GM20000 (cell line): Measurements from ENCODE around the gene SPATA31E1.
"Not testable (repeated sequence)": the region's sequence is repeated elsewhere in the genome, so short reads cannot be mapped to it uniquely, and the experiment has no call there.

Source experiments
- DNase-seq: peaks from one replicate; pipeline ENCODE4 v3.0.0; 2012; ENCODE audit warnings: low spot score
- CTCF ChIP-seq: IDR thresholded peaks from 2 replicates; pipeline ENCODE4 v1.5.1; 2012; ENCODE audit warnings: mild to moderate bottlenecking, control low read depth; ENCODE audit errors: extremely low read depth, missing control alignments

Gene SPATA31E1

GRCh38 chr9:87910821-87911220, 28.1 kb downstream of the SPATA31E1 start:
- TF ChIP-seq CTCF, result no peak
- no peak for DNase-seq

GRCh38 chr9:87917662-87918061, 35.0 kb downstream of the SPATA31E1 start, which contains the start of gene SPATA31C1:
TSS of gene SPATA31C1 (plus strand) at chr9:87917962.
- DNase-seq, result not testable (repeated sequence)

GRCh38 chr9:87919013-87919412, 36.3 kb downstream of the SPATA31E1 start:
- not testable (repeated sequence) for DNase-seq

- DNase-seq, result not testable (repeated sequence)
These were observed 38.9 kb downstream of the SPATA31E1 start for GRCh38 chr9:87921561-87921960.

GRCh38 chr9:87923012-87923411, 40.3 kb downstream of the SPATA31E1 start:
- not testable (repeated sequence) for DNase-seq

GRCh38 chr9:87924851-87925250, 42.2 kb downstream of the SPATA31E1 start:
- not testable (repeated sequence) for DNase-seq

- not testable (repeated sequence) for DNase-seq
These were observed 46.5 kb downstream of the SPATA31E1 start for GRCh38 chr9:87929152-87929551.

GRCh38 chr9:87934444-87934843, 51.8 kb downstream of the SPATA31E1 start:
- DNase-seq, result not testable (repeated sequence)

- DNase-seq, result not testable (repeated sequence)
These were observed 54.7 kb downstream of the SPATA31E1 start for GRCh38 chr9:87937352-87937751.

- DNase-seq, result not testable (repeated sequence)
These were observed 55.2 kb downstream of the SPATA31E1 start for GRCh38 chr9:87937918-87938317.

GRCh38 chr9:87938336-87938735, 55.7 kb downstream of the SPATA31E1 start:
- not testable (repeated sequence) for DNase-seq
